Endothelial cell of umbilical vein (primary cell): ENCODE results near the gene PRRX2. TPM values are rescaled to one million over a fixed set of nuclear protein-coding genes. Genes with fewer than 3 reads are reported as not detected.

Source experiments
- BruUV-seq: library from RNA; stranded (reverse); fragments of 400-500 nt; replicated peaks from 2 replicates; lab custom pipeline; 2021; lab: Mats Ljungman, UMichigan
- CTCF ChIA-PET: fragments of 300-600, 350-600 bp; sonication (Branson Sonifier 250); formaldehyde crosslinking; loops from one replicate; lab custom pipeline; 2021; ENCODE audit warnings: antibody characterized with exemption, inconsistent platforms; lab: Charles Lee
- POLR2A ChIA-PET: fragments of 300-600, 350-600 bp; sonication (Branson Sonifier 250); formaldehyde crosslinking; loops from one replicate; lab custom pipeline; 2021; ENCODE audit warnings: antibody characterized with exemption, inconsistent platforms; lab: Charles Lee
- DNase-seq: peaks from one replicate; pipeline ENCODE4 v3.0.0-alpha.2; 2011; ENCODE audit warnings: low read depth, low spot score
- FAIRE-seq: peaks from 2 replicates; lab custom pipeline; 2011; peaks lifted over from hg19 to GRCh38; lab: Jason Lieb, UNC
- H2AFZ ChIP-seq: 2 replicates; pipeline ENCODE4 v1.6.0; 2012; ENCODE audit warnings: low read depth, low read length, control low read depth, inconsistent platforms
- H3K27ac ChIP-seq: 2 replicates; pipeline ENCODE4 v1.5.1; 2011; ENCODE audit warnings: low read depth, mild to moderate bottlenecking, control low read depth, low read length, moderate library complexity; ENCODE audit not compliant: insufficient read depth
- H3K27me3 ChIP-seq, 2 experiments: 2 replicates each; pipeline versions ENCODE4 v1.6.0 to v1.6.1; 2011; ENCODE audit warnings: low read length in 2 of 2, mixed read lengths in 1 of 2; ENCODE audit not compliant: control insufficient read depth in 2 of 2, insufficient read depth in 2 of 2
- H3K36me3 ChIP-seq, 2 experiments: 2 replicates in 1 of 2; 3 replicates in 1 of 2; pipeline ENCODE4 v1.5.1; 2011; ENCODE audit warnings: low read length in 2 of 2, mild to moderate bottlenecking in 1 of 2, moderate library complexity in 1 of 2; ENCODE audit not compliant: control insufficient read depth in 2 of 2, insufficient read depth in 2 of 2; ENCODE audit errors: extremely low read depth in 1 of 2
- H3K4me1 ChIP-seq: 3 replicates; pipeline ENCODE4 v1.5.1; 2011; ENCODE audit warnings: mild to moderate bottlenecking, low read length; ENCODE audit not compliant: control insufficient read depth, insufficient read depth; ENCODE audit errors: extremely low read depth
- H3K4me2 ChIP-seq: 2 replicates; pipeline ENCODE4 v1.6.1; 2011; ENCODE audit warnings: low read length, control low read depth, mixed read lengths; ENCODE audit not compliant: insufficient read depth
- H3K4me3 ChIP-seq, 3 experiments: fragments of 200-600 bp in 1 of 3; sonication (generic), shearing (Covaris generic) in 1 of 3; replicated peaks in 1 of 3; 2 replicates each; pipeline ENCODE4 v1.5.1; 2011 to 2016; ENCODE audit warnings: control low read depth in 3 of 3, low read length in 3 of 3, mild to moderate bottlenecking in 2 of 3, inconsistent platforms in 1 of 3, low read depth in 1 of 3, moderate library complexity in 1 of 3; ENCODE audit not compliant: insufficient read depth in 1 of 3
- H3K79me2 ChIP-seq: 2 replicates; pipeline ENCODE4 v1.6.0; 2012; ENCODE audit warnings: low read length, inconsistent platforms; ENCODE audit not compliant: control insufficient read depth, insufficient read depth
- H3K9ac ChIP-seq: replicated peaks from 2 replicates; pipeline ENCODE3; 2011; ENCODE audit warnings: low read length, control low read depth; ENCODE audit not compliant: insufficient read depth; ENCODE audit errors: extremely low read depth
- H3K9me1 ChIP-seq: replicated peaks from 3 replicates; pipeline ENCODE4 v1.6.0; 2011; ENCODE audit warnings: mild to moderate bottlenecking, low read length; ENCODE audit not compliant: control insufficient read depth, insufficient read depth; ENCODE audit errors: extremely low read depth
- H3K9me3 ChIP-seq: replicated peaks from 2 replicates; pipeline ENCODE4 v1.5.1; 2012; ENCODE audit warnings: low read length, inconsistent platforms; ENCODE audit not compliant: control insufficient read depth, insufficient read depth
- H4K20me1 ChIP-seq: replicated peaks from 2 replicates; pipeline ENCODE3; 2011; ENCODE audit warnings: mild to moderate bottlenecking, low read length; ENCODE audit not compliant: control insufficient read depth, insufficient read depth; ENCODE audit errors: extremely low read depth
- EZH2 ChIP-seq: IDR thresholded peaks from 2 replicates; pipeline ENCODE4 v1.6.1; 2012; ENCODE audit warnings: borderline replicate concordance, low read depth, mild to moderate bottlenecking, moderate library complexity, low read length, inconsistent platforms; ENCODE audit not compliant: severe bottlenecking
- FOS ChIP-seq: IDR thresholded peaks from 2 replicates; pipeline ENCODE4 v1.6.1; 2011; ENCODE audit warnings: mild to moderate bottlenecking, low read length, moderate library complexity, borderline replicate concordance; ENCODE audit not compliant: insufficient read depth
- GATA2 ChIP-seq: IDR thresholded peaks from 2 replicates; pipeline ENCODE4 v1.7.0; 2011; ENCODE audit warnings: low read depth, mild to moderate bottlenecking, moderate library complexity, mixed read lengths, low read length; ENCODE audit not compliant: insufficient read length, insufficient read depth
- JUN ChIP-seq: IDR thresholded peaks from 2 replicates; pipeline ENCODE4 v1.6.1; 2011; ENCODE audit warnings: borderline replicate concordance, low read depth; ENCODE audit not compliant: insufficient read length, insufficient read depth
- MYC ChIP-seq: IDR thresholded peaks from one replicate; pipeline ENCODE4 v1.6.1; 2011; ENCODE audit warnings: mild to moderate bottlenecking, low read depth, low read length
- POLR2A ChIP-seq: IDR thresholded peaks from 2 replicates; pipeline ENCODE4 v1.6.1; 2012; ENCODE audit warnings: low read depth, mild to moderate bottlenecking, control low read depth, low read length
- POLR2AphosphoS5 ChIP-seq: IDR thresholded peaks from 2 replicates; pipeline ENCODE4 v1.6.1; 2012; ENCODE audit warnings: low read depth, mild to moderate bottlenecking, control low read depth, low read length, moderate library complexity; ENCODE audit not compliant: insufficient read depth
- dilution Hi-C: fragments of 300-500 bp; cut with MboI; formaldehyde crosslinking; loops from one replicate; pipeline ENCODE4 v1.15.0; 2019; ENCODE audit warnings: low sequenced_read_pairs; ENCODE audit not compliant: extremely low pct_ligation_motif_present
- intact Hi-C: fragments of 100-400 bp; cut with micrococcal nuclease; formaldehyde crosslinking; loops from one replicate; pipeline ENCODE4 v1.10.0; 2022
- polyA plus RNA-seq, 4 experiments: library from polyadenylated mRNA; depleted of rRNA in 3 of 4; stranded (reverse) in 3 of 4; unstranded in 1 of 4; fragments of >200 nt; gene quantifications; 2 replicates each; pipeline versions ENCODE4 v1.2.1 to v1.2.3, GENCODE V29; 2011 to 2012; ENCODE audit warnings: missing spikeins in 1 of 4
- total RNA-seq: library from RNA; stranded (reverse); gene quantifications from 2 replicates; pipeline ENCODE4 v1.2.3, GENCODE V29; 2021
- TF ChIP-seq, protein P1 (sequence below): IDR thresholded peaks from 2 replicates; pipeline ENCODE4 v1.6.1; 2011; ENCODE audit not compliant: insufficient read depth, insufficient read length
- TF ChIP-seq, protein P2 (sequence below), 2 donors: IDR thresholded peaks; 1 replicate in 1 of 2; 2 replicates in 1 of 2; pipeline ENCODE4 v1.5.1; 2011; ENCODE audit warnings: low read length in 2 of 2, mild to moderate bottlenecking in 2 of 2, moderate library complexity in 2 of 2, control low read depth in 1 of 2, inconsistent platforms in 1 of 2, low read depth in 1 of 2; ENCODE audit not compliant: insufficient read depth in 1 of 2; ENCODE audit errors: extremely low read depth in 1 of 2

Gene PRRX2
- total and polyA plus RNA-seq, 2 donors (not counting 3 experiments of a cell fraction or from before 2014, with no cell fraction given), result 0.19 to 0.77 TPM

DNA sequence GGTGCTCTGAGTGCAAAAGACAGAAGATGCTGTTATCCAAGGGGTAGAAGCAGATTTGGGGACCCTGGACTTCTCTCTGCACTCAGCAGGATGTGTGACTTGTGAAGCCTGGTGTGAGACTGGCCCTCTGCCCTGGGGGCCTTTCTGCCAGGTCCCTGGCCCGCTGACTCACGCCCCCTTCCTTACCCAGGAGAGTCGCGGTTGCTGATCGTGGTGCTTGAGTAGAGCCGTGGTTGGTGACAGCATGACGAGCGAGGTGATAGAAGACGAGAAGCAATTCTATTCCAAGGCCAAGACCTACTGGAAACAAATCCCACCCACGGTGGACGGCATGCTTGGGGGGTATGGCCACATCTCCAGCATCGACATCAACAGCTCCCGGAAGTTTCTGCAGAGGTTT, 33.0 kb upstream of the PRRX2 start:
- no peaks in the 10 kb centered on the region for H4K20me1 ChIP-seq
- no peak overlapping the region for H3K4me2 ChIP-seq
- H3K27me3 ChIP-seq, result no peaks in the 10 kb centered on the region
- H2AFZ ChIP-seq, result no peak overlapping the region
- no peaks in the 10 kb centered on the region for H3K9me1 ChIP-seq
- no peak for DNase-seq
- no peaks in the 10 kb centered on the region for H3K9me3 ChIP-seq
- H3K79me2 ChIP-seq, result peaks cover 65% of the 10 kb centered on the region
- dilution Hi-C loops, result no loop called here
- intact Hi-C loops, result no loop called here
- ChIA-PET POLR2A (no interaction called here), CTCF (interaction anchor here (1.0 kb wide), 1 partner anchor 9 kb away, joined by 3 read pairs; no protein-coding TSS in a partner anchor)
- no TSS peak for BruUV-seq
- no peak overlapping the region for H3K4me3 ChIP-seq
- FAIRE-seq, result no peak
- H3K36me3 ChIP-seq, result peaks cover 10 to 30% of the 10 kb centered on the region in 2 experiments
- peaks cover 7% of the 10 kb centered on the region for H3K4me1 ChIP-seq
- no peak overlapping the region for H3K9ac ChIP-seq
- H3K27ac ChIP-seq, result no peak overlapping the region
- TF ChIP-seq GATA2 (no peak), FOS (no peak), EZH2 (no peak), JUN (no peak), POLR2AphosphoS5 (no peak), MYC (no peak), POLR2A (no peak)
- TF ChIP-seq, protein P1, sequence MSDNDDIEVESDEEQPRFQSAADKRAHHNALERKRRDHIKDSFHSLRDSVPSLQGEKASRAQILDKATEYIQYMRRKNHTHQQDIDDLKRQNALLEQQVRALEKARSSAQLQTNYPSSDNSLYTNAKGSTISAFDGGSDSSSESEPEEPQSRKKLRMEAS, result no peak
- TF ChIP-seq, protein P2, sequence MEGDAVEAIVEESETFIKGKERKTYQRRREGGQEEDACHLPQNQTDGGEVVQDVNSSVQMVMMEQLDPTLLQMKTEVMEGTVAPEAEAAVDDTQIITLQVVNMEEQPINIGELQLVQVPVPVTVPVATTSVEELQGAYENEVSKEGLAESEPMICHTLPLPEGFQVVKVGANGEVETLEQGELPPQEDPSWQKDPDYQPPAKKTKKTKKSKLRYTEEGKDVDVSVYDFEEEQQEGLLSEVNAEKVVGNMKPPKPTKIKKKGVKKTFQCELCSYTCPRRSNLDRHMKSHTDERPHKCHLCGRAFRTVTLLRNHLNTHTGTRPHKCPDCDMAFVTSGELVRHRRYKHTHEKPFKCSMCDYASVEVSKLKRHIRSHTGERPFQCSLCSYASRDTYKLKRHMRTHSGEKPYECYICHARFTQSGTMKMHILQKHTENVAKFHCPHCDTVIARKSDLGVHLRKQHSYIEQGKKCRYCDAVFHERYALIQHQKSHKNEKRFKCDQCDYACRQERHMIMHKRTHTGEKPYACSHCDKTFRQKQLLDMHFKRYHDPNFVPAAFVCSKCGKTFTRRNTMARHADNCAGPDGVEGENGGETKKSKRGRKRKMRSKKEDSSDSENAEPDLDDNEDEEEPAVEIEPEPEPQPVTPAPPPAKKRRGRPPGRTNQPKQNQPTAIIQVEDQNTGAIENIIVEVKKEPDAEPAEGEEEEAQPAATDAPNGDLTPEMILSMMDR (IDR thresholded peaks at IDR 0.05; ENCODE audit: extremely low read depth in 1 of 2, insufficient read depth in 1 of 2, low read depth in 1 of 2, low read length in 2 of 2), result no peak
